ENCODE data around the gene HERC6.

DNA sequence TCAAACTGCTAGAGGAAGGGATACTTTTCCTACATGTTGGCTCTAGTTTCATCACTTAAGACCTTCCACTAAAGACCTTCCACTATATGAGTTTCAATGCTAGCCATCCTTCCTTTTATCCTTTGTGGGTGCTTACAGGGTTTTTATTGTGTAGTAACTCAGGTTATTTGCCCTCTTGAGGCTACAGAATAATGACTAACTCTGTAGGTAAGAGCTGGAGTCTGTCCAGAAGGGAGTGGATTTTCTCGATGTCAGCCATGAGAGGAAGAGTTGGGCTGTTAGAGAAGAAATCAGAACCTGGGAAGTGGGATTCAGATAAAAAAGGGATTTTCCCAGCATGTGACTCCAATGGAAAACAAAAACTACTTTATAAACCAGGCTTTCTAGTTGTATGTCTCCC lies 50.7 kb downstream of the HERC6 start:
- TF ChIP-seq, protein P1, sequence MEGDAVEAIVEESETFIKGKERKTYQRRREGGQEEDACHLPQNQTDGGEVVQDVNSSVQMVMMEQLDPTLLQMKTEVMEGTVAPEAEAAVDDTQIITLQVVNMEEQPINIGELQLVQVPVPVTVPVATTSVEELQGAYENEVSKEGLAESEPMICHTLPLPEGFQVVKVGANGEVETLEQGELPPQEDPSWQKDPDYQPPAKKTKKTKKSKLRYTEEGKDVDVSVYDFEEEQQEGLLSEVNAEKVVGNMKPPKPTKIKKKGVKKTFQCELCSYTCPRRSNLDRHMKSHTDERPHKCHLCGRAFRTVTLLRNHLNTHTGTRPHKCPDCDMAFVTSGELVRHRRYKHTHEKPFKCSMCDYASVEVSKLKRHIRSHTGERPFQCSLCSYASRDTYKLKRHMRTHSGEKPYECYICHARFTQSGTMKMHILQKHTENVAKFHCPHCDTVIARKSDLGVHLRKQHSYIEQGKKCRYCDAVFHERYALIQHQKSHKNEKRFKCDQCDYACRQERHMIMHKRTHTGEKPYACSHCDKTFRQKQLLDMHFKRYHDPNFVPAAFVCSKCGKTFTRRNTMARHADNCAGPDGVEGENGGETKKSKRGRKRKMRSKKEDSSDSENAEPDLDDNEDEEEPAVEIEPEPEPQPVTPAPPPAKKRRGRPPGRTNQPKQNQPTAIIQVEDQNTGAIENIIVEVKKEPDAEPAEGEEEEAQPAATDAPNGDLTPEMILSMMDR (conservative IDR thresholded peaks at IDR 0.05 in 1 of 2, IDR thresholded peaks at IDR 0.05 in 1 of 2; ENCODE audit: extremely low read depth in 1 of 2, insufficient read depth in 1 of 2, low read depth in 1 of 2, low read length in 2 of 2): no peak
- no peak for TF ChIP-seq EZH2 (IDR thresholded peaks at IDR 0.05; ENCODE audit: borderline replicate concordance, low read length)

All from mammary epithelial cell (primary cell).